ENCODE measurements around the gene HOMER3.
"Not testable (repeated sequence)": the region's sequence is repeated elsewhere in the genome, so short reads cannot be mapped to it uniquely, and the experiment has no call there.

Gene HOMER3

GRCh38 chr19:18952364-18953003 is 11.5 kb upstream of the HOMER3 start:
- not testable (repeated sequence) for DNase-seq (ENCODE audit: low read depth)

- DNase-seq (ENCODE audit: low read depth): no peak
These were observed 10.8 kb upstream of the HOMER3 start for GRCh38 chr19:18951721-18952281.

GRCh38 chr19:18949858-18950257 is 8.8 kb upstream of the HOMER3 start:
- no peak for DNase-seq (ENCODE audit: low read depth)

- DNase-seq (ENCODE audit: low read depth): no peak
These were observed 7.9 kb upstream of the HOMER3 start for GRCh38 chr19:18948976-18949356.

GRCh38 chr19:18948075-18948975 is 7.3 kb upstream of the HOMER3 start:
- DNase-seq (ENCODE audit: low read depth): no peak

GRCh38 chr19:18946918-18947317 is 5.9 kb upstream of the HOMER3 start:
- DNase-seq (ENCODE audit: low read depth): no peak

GRCh38 chr19:18946335-18946734 is 5.3 kb upstream of the HOMER3 start:
- DNase-seq (ENCODE audit: low read depth): no peak

GRCh38 chr19:18945297-18945696 is 4.3 kb upstream of the HOMER3 start:
- DNase-seq (ENCODE audit: low read depth): no peak

GRCh38 chr19:18943465-18943864 is 2.4 kb upstream of the HOMER3 start:
- no peak for DNase-seq (ENCODE audit: low read depth)

GRCh38 chr19:18942692-18943091 is 1.7 kb upstream of the HOMER3 start:
- no peak for DNase-seq (ENCODE audit: low read depth)

- no peak for DNase-seq (ENCODE audit: low read depth)
These were observed 774 bp upstream of the HOMER3 start for GRCh38 chr19:18941628-18942354.

- no peak for DNase-seq (ENCODE audit: low read depth)
These were observed 872 bp downstream of the HOMER3 start for GRCh38 chr19:18939922-18940768.

- DNase-seq (ENCODE audit: low read depth): no peak
These were observed 1.9 kb downstream of the HOMER3 start for GRCh38 chr19:18939163-18939562.

- DNase-seq (ENCODE audit: low read depth): no peak
These were observed 7.7 kb downstream of the HOMER3 start for GRCh38 chr19:18933297-18933696.

GRCh38 chr19:18932216-18932841 is 8.7 kb downstream of the HOMER3 start:
- DNase-seq (ENCODE audit: low read depth): peak; percentile 80

- DNase-seq (ENCODE audit: low read depth): no peak
These were observed 9.5 kb downstream of the HOMER3 start for GRCh38 chr19:18931316-18932162.

- no peak for DNase-seq (ENCODE audit: low read depth)
These were observed 11.7 kb downstream of the HOMER3 start for GRCh38 chr19:18929311-18929710.

- no peak for DNase-seq (ENCODE audit: low read depth)
These were observed 12.8 kb downstream of the HOMER3 start for GRCh38 chr19:18928018-18928805.

- no peak for DNase-seq (ENCODE audit: low read depth)
These were observed 16.3 kb downstream of the HOMER3 start for GRCh38 chr19:18924684-18925213.

All from stimulated activated CD8-positive, alpha-beta memory T cell treated with anti-CD3 and anti-CD28 coated beads, Interleukin-7, amount 100 ng/mL, for 24 hours (primary cell).